ENCODE data around the gene NEGR1. TPM values are rescaled to one million over a fixed set of nuclear protein-coding genes. Genes with fewer than 3 reads are reported as not detected.

Gene NEGR1
- total and polyA plus RNA-seq, 2 donors (not counting 3 experiments of a cell fraction or from before 2014, with no cell fraction given), result 6.8 to 21.8 TPM

GRCh38 chr1:71831646-71832045 lies 450.7 kb downstream of the NEGR1 start:
- Histone ChIP-seq H3K27me3 (ENCODE audit: control insufficient read depth in 2 of 2, insufficient read depth in 2 of 2, low read length in 2 of 2) (no peaks in the 10 kb centered on the region), H2AFZ (ENCODE audit: low read depth, low read length) (no peak overlapping the region), H3K36me3 (ENCODE audit: control insufficient read depth in 2 of 2, extremely low read depth in 1 of 2, insufficient read depth in 2 of 2, low read length in 2 of 2) (no peaks in the 10 kb centered on the region), H3K9me1 (replicated peaks; ENCODE audit: control insufficient read depth, extremely low read depth, insufficient read depth, low read length) (no peaks in the 10 kb centered on the region), H3K4me2 (ENCODE audit: insufficient read depth, low read length) (no peak overlapping the region), H3K9ac (replicated peaks; ENCODE audit: extremely low read depth, insufficient read depth, low read length) (no peak overlapping the region), H3K9me3 (replicated peaks; ENCODE audit: control insufficient read depth, insufficient read depth, low read length) (no peaks in the 10 kb centered on the region), H3K79me2 (ENCODE audit: control insufficient read depth, insufficient read depth, low read length) (no peaks in the 10 kb centered on the region), H3K27ac (ENCODE audit: insufficient read depth, low read depth, low read length) (no peak overlapping the region), H3K4me1 (ENCODE audit: control insufficient read depth, extremely low read depth, insufficient read depth, low read length) (no peaks in the 10 kb centered on the region), H4K20me1 (replicated peaks; ENCODE audit: control insufficient read depth, extremely low read depth, insufficient read depth, low read length) (no peaks in the 10 kb centered on the region), H3K4me3 (replicated peaks in 1 of 3; ENCODE audit: insufficient read depth in 1 of 3, low read depth in 1 of 3, low read length in 3 of 3) (no peak overlapping the region)
- FAIRE-seq, result no peak
- ChIA-PET POLR2A (no interaction called here), CTCF (no interaction called here)
- BruUV-seq (replicated peaks), result no TSS peak
- TF ChIP-seq FOS (IDR thresholded peaks at IDR 0.05; ENCODE audit: borderline replicate concordance, insufficient read depth, low read length) (no peak), GATA2 (IDR thresholded peaks at IDR 0.05; ENCODE audit: insufficient read depth, insufficient read length, low read depth, low read length) (no peak), EZH2 (IDR thresholded peaks at IDR 0.05; ENCODE audit: borderline replicate concordance, low read depth, low read length, severe bottlenecking) (no peak), POLR2AphosphoS5 (IDR thresholded peaks at IDR 0.05; ENCODE audit: insufficient read depth, low read depth, low read length) (no peak), MAX (IDR thresholded peaks at IDR 0.05; ENCODE audit: insufficient read depth, insufficient read length) (no peak), POLR2A (IDR thresholded peaks at IDR 0.05; ENCODE audit: low read depth, low read length) (no peak), CTCF (IDR thresholded peaks at IDR 0.05; ENCODE audit: extremely low read depth in 1 of 2, insufficient read depth in 1 of 2, low read depth in 1 of 2, low read length in 2 of 2) (no peak), MYC (IDR thresholded peaks at IDR 0.05; ENCODE audit: low read depth, low read length) (no peak), JUN (IDR thresholded peaks at IDR 0.05; ENCODE audit: borderline replicate concordance, insufficient read depth, insufficient read length, low read depth) (no peak)
- no peak for DNase-seq (ENCODE audit: low read depth, low spot score)
- intact Hi-C loops (cut with micrococcal nuclease), result no loop called here
- dilution Hi-C loops (cut with MboI; ENCODE audit: extremely low pct_ligation_motif_present, low sequenced_read_pairs), result no loop called here
